IPS DF 6.9 (cell line): Measurements from ENCODE around the gene ZNF518B.

Experiments
- DNase-seq: peaks from one replicate; pipeline ENCODE4 v3.0.0-alpha.2; 2013; ENCODE audit warnings: low read depth, low spot score
- H3K27ac ChIP-seq: one replicate; pipeline ENCODE4 v1.5.1; 2013; ENCODE audit warnings: low read length, control low read depth
- H3K27me3 ChIP-seq: 2 replicates; pipeline ENCODE4 v1.6.1; 2013; ENCODE audit warnings: mild to moderate bottlenecking, low read length; ENCODE audit not compliant: control insufficient read depth, insufficient read depth
- H3K36me3 ChIP-seq: 2 replicates; pipeline ENCODE4 v1.6.1; 2013; ENCODE audit warnings: low read length; ENCODE audit not compliant: control insufficient read depth, insufficient read depth
- H3K4me1 ChIP-seq: 2 replicates; pipeline ENCODE4 v1.6.1; 2013; ENCODE audit warnings: low read length; ENCODE audit not compliant: control insufficient read depth, insufficient read depth
- H3K4me3 ChIP-seq: 2 replicates; pipeline ENCODE4 v1.5.1; 2013; ENCODE audit warnings: mild to moderate bottlenecking, low read length
- H3K9me3 ChIP-seq: 2 replicates; pipeline ENCODE4 v1.6.1; 2013; ENCODE audit warnings: low read length, inconsistent platforms; ENCODE audit not compliant: control insufficient read depth, insufficient read depth
- WGBS: extraction: QIAGEN DNeasy Blood & Tissue Kit; methylation state at CpG from one replicate; pipeline ENCODE4 v1.1.7; 2013; ENCODE audit warnings: mixed read lengths, missing lambda C conversion rate; ENCODE audit not compliant: insufficient read length, insufficient coverage; 5-methylcytosine and 5-hydroxymethylcytosine counted together

ZNF518B gene

GRCh38 chr4:10458177-10458576 lies 951 bp upstream of the ZNF518B start:
- H3K27me3 ChIP-seq, result peaks cover 58% of the 10 kb centered on the region
- no CpG with 5 or more reads among the region's 13 CpGs for WGBS
- no peaks in the 10 kb centered on the region for H3K9me3 ChIP-seq
- H3K27ac ChIP-seq, result no peak overlapping the region
- DNase-seq, result no peak
- no peak overlapping the region for H3K4me3 ChIP-seq
- peaks cover 5% of the 10 kb centered on the region; the same call in 1 of the 2 replicates for H3K4me1 ChIP-seq
- H3K36me3 ChIP-seq, result no peaks in the 10 kb centered on the region

GRCh38 chr4:10456595-10457254 lies 501 bp downstream of the ZNF518B start:
- DNase-seq, result no peak
- peaks cover 45% of the 10 kb centered on the region for H3K27me3 ChIP-seq
- peak overlapping the region; percentile 56; the same call in 1 of the 2 replicates for H3K4me3 ChIP-seq
- WGBS, result no CpG with 5 or more reads among the region's 96 CpGs
- no peaks in the 10 kb centered on the region for H3K9me3 ChIP-seq
- no peaks in the 10 kb centered on the region for H3K36me3 ChIP-seq
- no peak overlapping the region for H3K27ac ChIP-seq
- peaks cover 5% of the 10 kb centered on the region; the same call in 1 of the 2 replicates for H3K4me1 ChIP-seq

DNA sequence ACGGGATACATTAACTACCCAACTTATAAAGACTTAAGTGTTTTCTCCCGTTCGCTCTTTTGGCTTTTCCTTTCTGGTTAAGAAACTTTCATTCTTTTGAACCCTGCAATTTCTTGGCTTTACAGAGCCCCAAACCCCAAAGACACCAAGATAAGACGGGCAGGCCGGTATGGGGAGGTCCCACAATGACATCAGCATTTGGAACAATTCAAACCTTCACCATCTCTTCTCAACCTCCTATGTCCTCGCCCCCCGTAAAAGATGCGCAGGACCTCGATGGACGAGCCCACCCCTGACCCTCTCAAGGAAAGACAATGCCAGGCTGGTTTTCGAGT lies 999 bp downstream of the ZNF518B start:
- no peak overlapping the region for H3K27ac ChIP-seq
- H3K27me3 ChIP-seq, result peaks cover 42% of the 10 kb centered on the region
- peak overlapping the region; percentile 56; the same call in 1 of the 2 replicates for H3K4me3 ChIP-seq
- no CpG with 5 or more reads among the region's 11 CpGs for WGBS
- H3K9me3 ChIP-seq, result no peaks in the 10 kb centered on the region
- DNase-seq, result no peak
- peaks cover 5% of the 10 kb centered on the region; the same call in 1 of the 2 replicates for H3K4me1 ChIP-seq
- no peaks in the 10 kb centered on the region for H3K36me3 ChIP-seq

GRCh38 chr4:10455133-10455532 lies 2.1 kb downstream of the ZNF518B start:
- Histone ChIP-seq H3K4me1 (peaks cover 5% of the 10 kb centered on the region; the same call in 1 of the 2 replicates), H3K27ac (no peak overlapping the region), H3K27me3 (peaks cover 32% of the 10 kb centered on the region), H3K9me3 (no peaks in the 10 kb centered on the region), H3K36me3 (no peaks in the 10 kb centered on the region), H3K4me3 (no peak overlapping the region)
- no CpG with 5 or more reads among the region's 2 CpGs for WGBS
- DNase-seq, result no peak

GRCh38 chr4:10454726-10455125 lies 2.5 kb downstream of the ZNF518B start:
- no peak overlapping the region for H3K4me3 ChIP-seq
- H3K27ac ChIP-seq, result no peak overlapping the region
- DNase-seq, result no peak
- no peaks in the 10 kb centered on the region for H3K36me3 ChIP-seq
- no CpG with 5 or more reads among the region's 6 CpGs for WGBS
- H3K27me3 ChIP-seq, result peaks cover 31% of the 10 kb centered on the region
- H3K9me3 ChIP-seq, result no peaks in the 10 kb centered on the region
- H3K4me1 ChIP-seq, result peaks cover 5% of the 10 kb centered on the region; the same call in 1 of the 2 replicates

GRCh38 chr4:10454121-10454520 lies 3.1 kb downstream of the ZNF518B start:
- no peaks in the 10 kb centered on the region for H3K36me3 ChIP-seq
- no peaks in the 10 kb centered on the region for H3K9me3 ChIP-seq
- H3K27me3 ChIP-seq, result peaks cover 25% of the 10 kb centered on the region
- no peak for DNase-seq
- WGBS, result no CpG with 5 or more reads among the region's 1 CpG
- peaks cover 5% of the 10 kb centered on the region; the same call in 1 of the 2 replicates for H3K4me1 ChIP-seq
- H3K4me3 ChIP-seq, result no peak overlapping the region
- H3K27ac ChIP-seq, result no peak overlapping the region

DNA sequence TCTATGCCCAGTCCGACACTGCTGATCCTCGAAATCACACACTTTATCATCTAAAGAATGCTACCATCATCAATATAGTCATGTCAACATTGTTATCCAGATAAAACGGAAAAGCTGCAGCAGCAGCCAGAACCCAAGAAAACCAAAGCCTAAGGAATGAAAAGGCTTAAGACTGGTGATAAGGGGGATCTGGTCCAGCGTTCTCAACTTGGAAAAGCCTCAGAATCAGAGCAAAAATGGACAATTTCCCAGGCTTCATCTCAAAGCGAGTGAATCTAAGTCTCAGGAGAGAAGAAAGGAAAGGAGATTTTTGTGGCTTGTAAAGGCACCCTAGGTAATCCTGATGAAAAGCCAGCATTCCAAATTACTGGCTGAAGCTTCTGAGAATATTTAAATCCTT lies 8.2 kb downstream of the ZNF518B start:
- Histone ChIP-seq H3K27me3 (no peaks in the 10 kb centered on the region), H3K4me1 (no peaks in the 10 kb centered on the region), H3K9me3 (no peaks in the 10 kb centered on the region), H3K36me3 (no peaks in the 10 kb centered on the region), H3K27ac (no peak overlapping the region), H3K4me3 (no peak overlapping the region)
- no CpG with 5 or more reads among the region's 5 CpGs for WGBS
- DNase-seq, result no peak

- no peaks in the 10 kb centered on the region for H3K36me3 ChIP-seq
- H3K27ac ChIP-seq, result no peak overlapping the region
- no peaks in the 10 kb centered on the region for H3K27me3 ChIP-seq
- no peaks in the 10 kb centered on the region for H3K9me3 ChIP-seq
- WGBS, result no CpG with 5 or more reads among the region's 5 CpGs
- no peak for DNase-seq
- no peaks in the 10 kb centered on the region for H3K4me1 ChIP-seq
- H3K4me3 ChIP-seq, result no peak overlapping the region
Observed at GRCh38 chr4:10442976-10443375, 14.2 kb downstream of the ZNF518B start.

- Histone ChIP-seq H3K4me3 (no peak overlapping the region), H3K36me3 (no peaks in the 10 kb centered on the region), H3K27ac (no peak overlapping the region), H3K9me3 (no peaks in the 10 kb centered on the region), H3K27me3 (no peaks in the 10 kb centered on the region), H3K4me1 (no peaks in the 10 kb centered on the region)
- no peak for DNase-seq
- WGBS, result no CpG with 5 or more reads among the region's 4 CpGs
Observed at GRCh38 chr4:10441512-10441911, 15.7 kb downstream of the ZNF518B start.

GRCh38 chr4:10438924-10439323 lies 18.3 kb downstream of the ZNF518B start:
- Histone ChIP-seq H3K27me3 (no peaks in the 10 kb centered on the region), H3K4me1 (no peaks in the 10 kb centered on the region), H3K27ac (no peak overlapping the region), H3K4me3 (no peak overlapping the region), H3K36me3 (no peaks in the 10 kb centered on the region), H3K9me3 (no peaks in the 10 kb centered on the region)
- no peak for DNase-seq
- no CpG with 5 or more reads among the region's 1 CpG for WGBS

GRCh38 chr4:10437735-10438134 lies 19.5 kb downstream of the ZNF518B start:
- Histone ChIP-seq H3K27me3 (no peaks in the 10 kb centered on the region), H3K27ac (no peak overlapping the region), H3K36me3 (no peaks in the 10 kb centered on the region), H3K9me3 (no peaks in the 10 kb centered on the region), H3K4me1 (no peaks in the 10 kb centered on the region), H3K4me3 (no peak overlapping the region)
- WGBS, result no CpG with 5 or more reads among the region's 1 CpG
- no peak for DNase-seq
